ENCODE results near the gene NR5A1.

DNA sequence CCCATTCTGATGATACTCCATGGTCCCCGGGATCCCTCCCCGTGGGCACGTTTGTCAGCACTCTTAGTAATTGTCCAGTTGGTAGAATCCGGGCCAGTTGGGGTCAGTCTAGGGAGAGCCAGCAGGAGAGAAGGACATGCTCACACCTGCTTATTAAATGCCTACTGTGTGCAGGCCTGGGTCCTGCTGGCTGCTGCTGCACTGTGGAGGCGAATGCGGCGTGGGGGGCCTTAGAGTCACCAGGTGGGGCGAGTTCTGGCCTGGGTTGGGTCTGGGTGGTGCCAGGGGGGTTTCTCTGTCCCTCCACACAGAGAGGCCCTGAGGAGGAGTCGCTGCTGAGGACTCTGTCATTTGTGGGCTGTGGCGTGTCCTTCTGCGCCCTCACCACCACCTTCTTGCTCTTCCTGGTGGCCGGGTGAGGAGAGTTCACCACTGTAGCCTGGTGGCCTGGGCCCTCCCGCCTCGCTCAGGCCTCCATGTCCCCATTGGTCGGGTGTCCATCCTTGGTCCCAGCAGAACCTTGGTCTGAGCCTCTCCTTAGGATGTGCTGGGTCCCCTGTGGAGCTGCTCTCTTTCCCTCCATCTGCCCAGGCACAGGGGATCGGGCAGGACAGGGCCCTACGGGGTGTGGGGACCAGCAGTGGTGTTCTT lies 39.7 kb downstream of the NR5A1 start:
- no peak for TF ChIP-seq GATA3 (IDR thresholded peaks at IDR 0.05; ENCODE audit: low read depth, low read length)
- TF ChIP-seq GATA2 (IDR thresholded peaks at IDR 0.05; ENCODE audit: low read depth, low read length) = no peak

Data from SH-SY5Y (cell line).